Hepatocyte (in vitro differentiated cells): ENCODE measurements around the gene CNIH1.

Source experiments
- CTCF ChIP-seq: fragments of 200-600 bp; sonication (generic); IDR thresholded peaks from 2 replicates; pipeline ENCODE4 v1.5.1; 2016; ENCODE audit warnings: antibody characterized with exemption, mild to moderate bottlenecking; ENCODE audit not compliant: poor library complexity
- EZH2 ChIP-seq: fragments of 200-600 bp; sonication (generic); IDR thresholded peaks from 2 replicates; pipeline ENCODE4 v1.6.1; 2016; ENCODE audit warnings: antibody characterized with exemption, mild to moderate bottlenecking, borderline replicate concordance

- TF ChIP-seq CTCF: no peak
- TF ChIP-seq EZH2: no peak
Observed at GRCh38 chr14:54374117-54374884, 66.9 kb downstream of the CNIH1 start.
